IMR-90 (cell line): ENCODE measurements around the gene CREG1. TPM values are rescaled to one million over a fixed set of nuclear protein-coding genes. Genes with fewer than 3 reads are reported as not detected.

Experiments
- ATAC-seq: fragments of 200-7000 bp; cut with Tn5 transposase; 2 replicates; pipeline ENCODE4 v1.9.1; 2020; ENCODE audit warnings: low read depth, mild to moderate bottlenecking, moderate library complexity
- BruUV-seq: library from RNA; stranded (reverse); fragments of 400-500 nt; replicated peaks from 2 replicates; lab custom pipeline; 2021; lab: Mats Ljungman, UMichigan
- CTCF ChIA-PET: fragments of 300-600 bp; formaldehyde crosslinking; extraction: SDS; loops from one replicate; lab custom pipeline; 2021; ENCODE audit warnings: antibody characterized with exemption; lab: Yijun Ruan, JAX
- POLR2A ChIA-PET: fragments of 300-600 bp; sonication (Branson Sonifier 250); formaldehyde crosslinking; loops from one replicate; lab custom pipeline; 2022; ENCODE audit warnings: antibody characterized with exemption; ENCODE audit not compliant: unreplicated experiment; lab: Charles Lee
- DNase-seq: peaks from one replicate; pipeline ENCODE4 v3.0.0; 2013
- H2AFZ ChIP-seq: replicated peaks from 2 replicates; pipeline ENCODE3; 2013; ENCODE audit warnings: low read length, mild to moderate bottlenecking; ENCODE audit not compliant: poor library complexity
- H2AK5ac ChIP-seq: 2 replicates; pipeline ENCODE4 v1.6.1; 2013; ENCODE audit warnings: low read depth, low read length, inconsistent platforms
- H2AK9ac ChIP-seq: replicated peaks from 2 replicates; pipeline ENCODE3; 2013; ENCODE audit warnings: mild to moderate bottlenecking, low read depth, low read length, moderate library complexity; ENCODE audit not compliant: poor library complexity
- H2BK120ac ChIP-seq: 2 replicates; pipeline ENCODE4 v1.6.1; 2013; ENCODE audit warnings: low read depth, low read length, inconsistent platforms
- H2BK15ac ChIP-seq: 3 replicates; pipeline ENCODE4 v1.6.1; 2013; ENCODE audit warnings: low read depth, low read length, inconsistent platforms
- H2BK20ac ChIP-seq: 2 replicates; pipeline ENCODE4 v1.6.1; 2013; ENCODE audit warnings: low read depth, mild to moderate bottlenecking, inconsistent platforms, low read length, moderate library complexity
- H2BK5ac ChIP-seq: 2 replicates; pipeline ENCODE4 v1.6.1; 2013; ENCODE audit warnings: mild to moderate bottlenecking, low read depth, low read length, inconsistent platforms; ENCODE audit not compliant: poor library complexity, severe bottlenecking
- H3K14ac ChIP-seq: replicated peaks from 2 replicates; pipeline ENCODE4 v1.6.1; 2013; ENCODE audit warnings: low read depth, low read length, inconsistent platforms
- H3K18ac ChIP-seq: 2 replicates; pipeline ENCODE4 v1.6.1; 2013; ENCODE audit warnings: low read depth, low read length, control low read depth
- H3K23ac ChIP-seq: 2 replicates; pipeline ENCODE4 v1.6.1; 2013; ENCODE audit warnings: low read depth, low read length, inconsistent platforms
- H3K27ac ChIP-seq: 2 replicates; pipeline ENCODE4 v1.5.1; 2013; ENCODE audit warnings: mild to moderate bottlenecking, control low read depth, low read length; ENCODE audit not compliant: insufficient read depth
- H3K27me3 ChIP-seq: 2 replicates; pipeline ENCODE4 v1.6.1; 2013; ENCODE audit warnings: low read length; ENCODE audit not compliant: control insufficient read depth, insufficient read depth
- H3K36me3 ChIP-seq: 2 replicates; pipeline ENCODE4 v1.6.1; 2013; ENCODE audit warnings: low read length, mixed read lengths; ENCODE audit not compliant: control insufficient read depth, insufficient read depth
- H3K4ac ChIP-seq: 2 replicates; pipeline ENCODE4 v1.6.1; 2013; ENCODE audit warnings: low read depth, low read length, inconsistent platforms
- H3K4me1 ChIP-seq: 2 replicates; pipeline ENCODE4 v1.6.1; 2013; ENCODE audit warnings: low read length, mixed read lengths; ENCODE audit not compliant: control insufficient read depth, insufficient read depth
- H3K4me2 ChIP-seq: 2 replicates; pipeline ENCODE4 v1.6.1; 2013; ENCODE audit warnings: low read depth, mild to moderate bottlenecking, control low read depth, low read length, moderate library complexity
- H3K4me3 ChIP-seq: 2 replicates; pipeline ENCODE4 v1.5.1; 2013; ENCODE audit warnings: low read depth, mild to moderate bottlenecking, control low read depth, low read length, moderate library complexity; ENCODE audit not compliant: insufficient read depth
- H3K56ac ChIP-seq: 2 replicates; pipeline ENCODE4 v1.6.1; 2013; ENCODE audit warnings: low read length, inconsistent platforms; ENCODE audit not compliant: insufficient read depth; ENCODE audit errors: extremely low read depth
- H3K79me1 ChIP-seq, 2 experiments: 2 replicates each; pipeline ENCODE4 v1.6.1; 2013; ENCODE audit warnings: low read length in 2 of 2, inconsistent platforms in 1 of 2, low read depth in 1 of 2
- H3K9ac ChIP-seq: 2 replicates; pipeline ENCODE4 v1.6.1; 2013; ENCODE audit warnings: low read depth, low read length, control low read depth
- H3K9me1 ChIP-seq: 2 replicates; pipeline ENCODE4 v1.6.1; 2013; ENCODE audit warnings: low read length, inconsistent platforms; ENCODE audit not compliant: insufficient read depth
- H3K9me3 ChIP-seq: 2 replicates; pipeline ENCODE4 v1.6.1; 2013; ENCODE audit warnings: low read length; ENCODE audit not compliant: control insufficient read depth, insufficient read depth
- H4K20me1 ChIP-seq: 2 replicates; pipeline ENCODE4 v1.6.1; 2013; ENCODE audit warnings: low read length, inconsistent platforms; ENCODE audit not compliant: insufficient read depth
- H4K5ac ChIP-seq: 2 replicates; pipeline ENCODE4 v1.6.1; 2013; ENCODE audit warnings: mild to moderate bottlenecking, low read depth, low read length, control low read depth
- H4K8ac ChIP-seq, 2 experiments: 2 replicates each; pipeline ENCODE4 v1.6.1; 2013; ENCODE audit warnings: low read depth in 2 of 2, low read length in 2 of 2, control low read depth in 1 of 2, inconsistent platforms in 1 of 2
- H4K91ac ChIP-seq: 2 replicates; pipeline ENCODE4 v1.6.1; 2013; ENCODE audit warnings: low read depth, low read length, inconsistent platforms; ENCODE audit not compliant: insufficient read depth
- CEBPB ChIP-seq: IDR thresholded peaks from 2 replicates; pipeline ENCODE4 v1.6.1; 2012; ENCODE audit warnings: low read depth, low read length, improper control_type of control experiment
- FOS ChIP-seq: fragments of 150-350 bp; IDR thresholded peaks from 2 replicates; pipeline ENCODE4 v1.6.1; 2016; ENCODE audit warnings: low read depth, low read length
- MAFK ChIP-seq: IDR thresholded peaks from 2 replicates; pipeline ENCODE4 v1.6.1; 2012; ENCODE audit warnings: low read depth, low read length, improper control_type of control experiment
- NFE2L2 ChIP-seq: fragments of 150-350 bp; IDR thresholded peaks from 2 replicates; pipeline ENCODE4 v1.6.1; 2016; ENCODE audit warnings: low read depth, mild to moderate bottlenecking, low read length
- POLR2A ChIP-seq: IDR thresholded peaks from 2 replicates; pipeline ENCODE4 v1.6.1; 2012; ENCODE audit warnings: mild to moderate bottlenecking, low read depth, low read length
- WGBS, 2 experiments: methylation state at CpG; one replicate each; pipeline versions ENCODE4 v1.1.5 to v1.1.7; 2013; ENCODE audit warnings: missing lambda C conversion rate in 2 of 2; ENCODE audit not compliant: insufficient read length in 1 of 2; ENCODE audit errors: extremely low coverage in 2 of 2; 5-methylcytosine and 5-hydroxymethylcytosine counted together
- dilution Hi-C: fragments of 300-500 bp; cut with HindIII; formaldehyde crosslinking; loops from one replicate; pipeline ENCODE4 v1.14.3; 2018; ENCODE audit warnings: low sequenced_read_pairs; ENCODE audit not compliant: unreplicated experiment
- in situ Hi-C: fragments of 300-500 bp; cut with MboI; formaldehyde crosslinking; loops from 3 replicates; pipeline ENCODE4 v1.14.3; 2019; ENCODE audit warnings: low sequenced_read_pairs, inconsistent platforms, mixed read lengths
- intact Hi-C: fragments of 100-400 bp; cut with micrococcal nuclease; formaldehyde crosslinking; loops from 2 replicates; pipeline ENCODE4 v1.10.0; 2022
- polyA plus RNA-seq, 3 experiments: library from polyadenylated mRNA; depleted of rRNA; stranded (reverse); fragments of >200 nt; gene quantifications; 2 replicates each; pipeline ENCODE4 v1.2.3, GENCODE V29; 2012; ENCODE audit warnings: low replicate concordance in 1 of 3
- total RNA-seq: library from RNA; depleted of rRNA; stranded (reverse); fragments of >200 nt; gene quantifications from 2 replicates; pipeline ENCODE4 v1.2.3, GENCODE V29; 2012
- TF ChIP-seq, protein P1 (sequence below): fragments of 150-350 bp; IDR thresholded peaks from 2 replicates; pipeline ENCODE4 v1.6.1; 2017; ENCODE audit warnings: mild to moderate bottlenecking, antibody characterized with exemption, low read length, low read depth
- TF ChIP-seq, protein P2 (sequence below): conservative IDR thresholded peaks from 2 replicates; pipeline ENCODE4 v1.5.1; 2012; ENCODE audit warnings: mild to moderate bottlenecking, low read depth, low read length, improper control_type of control experiment

CREG1 gene
- total and polyA plus RNA-seq, 2 of the 4 experiments (the other 2 are of a cell fraction) = 2.9 to 6.4 TPM

DNA sequence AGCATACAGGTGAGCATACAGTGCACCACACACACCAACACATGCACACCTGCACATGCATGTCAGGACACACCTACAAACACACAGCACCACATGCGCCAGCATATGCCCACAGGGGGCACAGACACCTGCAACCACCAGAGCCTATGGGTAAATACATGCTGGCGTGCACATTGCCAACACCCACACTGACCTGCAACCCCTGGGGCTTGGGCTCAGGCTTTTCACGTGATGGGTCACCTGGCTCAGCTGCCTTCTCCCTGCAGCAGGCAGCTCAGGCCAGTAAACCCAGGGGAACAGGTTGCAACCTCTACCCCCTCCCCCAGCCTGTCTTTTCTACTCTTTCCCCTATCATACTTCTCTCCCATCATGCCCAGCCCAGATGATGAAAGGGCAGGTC lies 43.3 kb downstream of the CREG1 start:
- H4K8ac ChIP-seq = no peak overlapping the region
- no peaks in the 10 kb centered on the region for H3K9me1 ChIP-seq
- no peak overlapping the region for H2BK15ac ChIP-seq
- TF ChIP-seq, protein P1, sequence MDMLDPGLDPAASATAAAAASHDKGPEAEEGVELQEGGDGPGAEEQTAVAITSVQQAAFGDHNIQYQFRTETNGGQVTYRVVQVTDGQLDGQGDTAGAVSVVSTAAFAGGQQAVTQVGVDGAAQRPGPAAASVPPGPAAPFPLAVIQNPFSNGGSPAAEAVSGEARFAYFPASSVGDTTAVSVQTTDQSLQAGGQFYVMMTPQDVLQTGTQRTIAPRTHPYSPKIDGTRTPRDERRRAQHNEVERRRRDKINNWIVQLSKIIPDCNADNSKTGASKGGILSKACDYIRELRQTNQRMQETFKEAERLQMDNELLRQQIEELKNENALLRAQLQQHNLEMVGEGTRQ = no peak
- TF ChIP-seq NFE2L2 (no peak), CEBPB (no peak), FOS (no peak), POLR2A (no peak), MAFK (no peak)
- TF ChIP-seq, protein P2, sequence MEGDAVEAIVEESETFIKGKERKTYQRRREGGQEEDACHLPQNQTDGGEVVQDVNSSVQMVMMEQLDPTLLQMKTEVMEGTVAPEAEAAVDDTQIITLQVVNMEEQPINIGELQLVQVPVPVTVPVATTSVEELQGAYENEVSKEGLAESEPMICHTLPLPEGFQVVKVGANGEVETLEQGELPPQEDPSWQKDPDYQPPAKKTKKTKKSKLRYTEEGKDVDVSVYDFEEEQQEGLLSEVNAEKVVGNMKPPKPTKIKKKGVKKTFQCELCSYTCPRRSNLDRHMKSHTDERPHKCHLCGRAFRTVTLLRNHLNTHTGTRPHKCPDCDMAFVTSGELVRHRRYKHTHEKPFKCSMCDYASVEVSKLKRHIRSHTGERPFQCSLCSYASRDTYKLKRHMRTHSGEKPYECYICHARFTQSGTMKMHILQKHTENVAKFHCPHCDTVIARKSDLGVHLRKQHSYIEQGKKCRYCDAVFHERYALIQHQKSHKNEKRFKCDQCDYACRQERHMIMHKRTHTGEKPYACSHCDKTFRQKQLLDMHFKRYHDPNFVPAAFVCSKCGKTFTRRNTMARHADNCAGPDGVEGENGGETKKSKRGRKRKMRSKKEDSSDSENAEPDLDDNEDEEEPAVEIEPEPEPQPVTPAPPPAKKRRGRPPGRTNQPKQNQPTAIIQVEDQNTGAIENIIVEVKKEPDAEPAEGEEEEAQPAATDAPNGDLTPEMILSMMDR = no peak
- no peak overlapping the region for H2BK5ac ChIP-seq
- peaks cover 5% of the 10 kb centered on the region for H3K27me3 ChIP-seq
- dilution Hi-C loops = no loop called here
- no peak overlapping the region for H3K14ac ChIP-seq
- H2BK120ac ChIP-seq = no peak overlapping the region
- no peaks in the 10 kb centered on the region for H3K36me3 ChIP-seq
- no peak overlapping the region for H2AK9ac ChIP-seq
- no peak overlapping the region for H3K23ac ChIP-seq
- in situ Hi-C loops = no loop called here
- ChIA-PET CTCF (no interaction called here), POLR2A (no interaction called here)
- DNase-seq = no peak
- H3K4me3 ChIP-seq = no peak overlapping the region
- H2BK20ac ChIP-seq = no peak overlapping the region
- no peaks in the 10 kb centered on the region for H3K79me1 ChIP-seq
- H4K20me1 ChIP-seq = no peaks in the 10 kb centered on the region
- no peak overlapping the region for H3K9ac ChIP-seq
- intact Hi-C loops = no loop called here
- H3K9me3 ChIP-seq = no peaks in the 10 kb centered on the region
- H3K18ac ChIP-seq = no peak overlapping the region
- no TSS peak for BruUV-seq
- WGBS, 2 experiments = 44% methylated on average over 2 of the region's 3 CpGs; no CpG with 5 or more reads in 1 of the 2 experiments
- H4K91ac ChIP-seq = no peak overlapping the region
- no peak overlapping the region for H3K4ac ChIP-seq
- H4K5ac ChIP-seq = no peak overlapping the region
- no peak overlapping the region for H2AK5ac ChIP-seq
- no peak for ATAC-seq
- no peak overlapping the region for H3K4me2 ChIP-seq
- no peak overlapping the region for H2AFZ ChIP-seq
- no peaks in the 10 kb centered on the region for H3K4me1 ChIP-seq
- H3K27ac ChIP-seq = no peak overlapping the region
- H3K56ac ChIP-seq = no peak overlapping the region
